Activated CD4-positive, CD25-positive, alpha-beta regulatory T cell treated with anti-CD3 and anti-CD28 coated beads, Interleukin-2, amount 50 U/mL, for 24 hours (primary cell): Measurements from ENCODE around the gene CLCN7.

Experiments
- ATAC-seq, 2 donors: fragments of 150-1000 bp; cut with Tn5 transposase; one replicate each; pipeline ENCODE4 v1.10.0; 2021; ENCODE audit warnings: mild to moderate bottlenecking in 1 of 2, moderate library complexity in 1 of 2

The CLCN7 gene

GRCh38 chr16:1427473-1428461 lies 47.1 kb downstream of the CLCN7 start:
- ATAC-seq = no peak

GRCh38 chr16:1426734-1427471 lies 47.9 kb downstream of the CLCN7 start:
- ATAC-seq = no peak

GRCh38 chr16:1425616-1426370 lies 49.0 kb downstream of the CLCN7 start:
- ATAC-seq = no peak

- no peak for ATAC-seq
Observed at GRCh38 chr16:1424028-1424427, 50.8 kb downstream of the CLCN7 start.

GRCh38 chr16:1422076-1422475 lies 52.8 kb downstream of the CLCN7 start:
- no peak for ATAC-seq

- no peak for ATAC-seq
Observed at GRCh38 chr16:1420111-1420539, 54.7 kb downstream of the CLCN7 start.

GRCh38 chr16:1416521-1416941 lies 58.3 kb downstream of the CLCN7 start:
- no peak for ATAC-seq

- ATAC-seq = peak; percentile 67 to 68
Observed at GRCh38 chr16:1414532-1415260, 60.1 kb downstream of the CLCN7 start, which contains the start of gene UNKL. Gene UNKL (minus strand): TSS chr16:1414704. CDS start chr16:1414691, 13 bp downstream.

- peak; percentile 69 to 70 for ATAC-seq
Observed at GRCh38 chr16:1413684-1414531, 60.9 kb downstream of the CLCN7 start.

GRCh38 chr16:1412847-1413246 lies 62.0 kb downstream of the CLCN7 start:
- no peak for ATAC-seq

GRCh38 chr16:1408171-1408837 lies 66.5 kb downstream of the CLCN7 start:
- peak; percentile 94 to 97 for ATAC-seq

GRCh38 chr16:1407753-1408152 lies 67.1 kb downstream of the CLCN7 start:
- ATAC-seq = no peak

GRCh38 chr16:1403733-1404132 lies 71.1 kb downstream of the CLCN7 start:
- ATAC-seq = no peak

- ATAC-seq = no peak
Observed at GRCh38 chr16:1403036-1403435, 71.8 kb downstream of the CLCN7 start.

- no peak for ATAC-seq
Observed at GRCh38 chr16:1401758-1402154, 73.1 kb downstream of the CLCN7 start.

- ATAC-seq = no peak
Observed at GRCh38 chr16:1401061-1401757, 73.6 kb downstream of the CLCN7 start.

- ATAC-seq = no peak
Observed at GRCh38 chr16:1398826-1399581, 75.8 kb downstream of the CLCN7 start.

- no peak for ATAC-seq
Observed at GRCh38 chr16:1398351-1398750, 76.5 kb downstream of the CLCN7 start.

- no peak for ATAC-seq
Observed at GRCh38 chr16:1397779-1398178, 77.0 kb downstream of the CLCN7 start.
